HG02870 (cell line): ENCODE results near the gene CSDE1.

Experiments used
- ATAC-seq: cut with Tn5 transposase; IDR thresholded peaks from one replicate; pipeline ENCODE4 v1.9.1; 2021; ENCODE audit warnings: mild to moderate bottlenecking, moderate library complexity; ENCODE audit not compliant: unreplicated experiment

Gene CSDE1

GRCh38 chr1:114707604-114708003 lies 50.2 kb downstream of the CSDE1 start:
- no peak for ATAC-seq

- ATAC-seq = peak; percentile 57
Observed at GRCh38 chr1:114703242-114703641, 54.5 kb downstream of the CSDE1 start.

- no peak for ATAC-seq
Observed at GRCh38 chr1:114702737-114703136, 55.0 kb downstream of the CSDE1 start.

- no peak for ATAC-seq
Observed at GRCh38 chr1:114701931-114702330, 55.9 kb downstream of the CSDE1 start.

GRCh38 chr1:114700036-114700600 lies 57.7 kb downstream of the CSDE1 start:
- ATAC-seq = no peak

GRCh38 chr1:114696810-114697209 lies 61.0 kb downstream of the CSDE1 start:
- no peak for ATAC-seq

GRCh38 chr1:114695430-114696058 lies 62.2 kb downstream of the CSDE1 start, which contains the start of gene AMPD1:
TSS of gene AMPD1 (minus strand) at chr1:114695546. CDS start at chr1:114695471, 75 bp downstream.
- no peak for ATAC-seq

- ATAC-seq = no peak
Observed at GRCh38 chr1:114694540-114695310, 63.1 kb downstream of the CSDE1 start.

- ATAC-seq = no peak
Observed at GRCh38 chr1:114692947-114693346, 64.8 kb downstream of the CSDE1 start.

GRCh38 chr1:114691061-114691460 lies 66.7 kb downstream of the CSDE1 start:
- ATAC-seq = no peak

- no peak for ATAC-seq
Observed at GRCh38 chr1:114690148-114690547, 67.6 kb downstream of the CSDE1 start.

- no peak for ATAC-seq
Observed at GRCh38 chr1:114688526-114688925, 69.3 kb downstream of the CSDE1 start.

- no peak for ATAC-seq
Observed at GRCh38 chr1:114685851-114686250, 71.9 kb downstream of the CSDE1 start.

GRCh38 chr1:114677691-114678090 lies 80.1 kb downstream of the CSDE1 start:
- no peak for ATAC-seq

- ATAC-seq = no peak
Observed at GRCh38 chr1:114676115-114676514, 81.7 kb downstream of the CSDE1 start.

- ATAC-seq = no peak
Observed at GRCh38 chr1:114671939-114672275, 85.9 kb downstream of the CSDE1 start.

GRCh38 chr1:114671011-114671938 lies 86.5 kb downstream of the CSDE1 start:
- no peak for ATAC-seq

- ATAC-seq = peak; percentile 97
Observed at GRCh38 chr1:114670083-114671010, 87.4 kb downstream of the CSDE1 start.

- ATAC-seq = peak; percentile 59
Observed at GRCh38 chr1:114669562-114670082, 88.2 kb downstream of the CSDE1 start, which contains the start of gene DENND2C. TSS of gene DENND2C (minus strand) at chr1:114670049. CDS start at chr1:114625984, 44,065 bp downstream.
